Loucy (cell line): ENCODE results near the gene LRRC4.

ENCODE experiments used
- H2AFZ ChIP-seq: fragments of 200-600 bp; sonication (generic); 2 replicates; pipeline ENCODE4 v1.6.0; 2016; ENCODE audit warnings: antibody characterized with exemption, mild to moderate bottlenecking, low read length, moderate library complexity
- H3F3A ChIP-seq: fragments of 200-600 bp; 2 replicates; pipeline ENCODE4 v1.6.0; 2016; ENCODE audit warnings: antibody characterized with exemption, low read depth, mild to moderate bottlenecking
- H3K27me3 ChIP-seq: fragments of 200-600 bp; sonication (generic); 2 replicates; pipeline ENCODE4 v1.6.1; 2014; ENCODE audit warnings: low read length, mild to moderate bottlenecking; ENCODE audit not compliant: insufficient read depth, poor library complexity, severe bottlenecking
- H3K36me3 ChIP-seq: fragments of 200-600 bp; sonication (generic); 2 replicates; pipeline ENCODE4 v1.6.1; 2016; ENCODE audit warnings: low read length; ENCODE audit not compliant: insufficient read depth
- H3K4me1 ChIP-seq: fragments of 200-600 bp; sonication (generic); 2 replicates; pipeline ENCODE4 v1.5.1; 2014; ENCODE audit warnings: low read length, mild to moderate bottlenecking; ENCODE audit not compliant: insufficient read depth, poor library complexity, severe bottlenecking
- H3K4me2 ChIP-seq: fragments of 200-600 bp; sonication (generic); 2 replicates; pipeline ENCODE4 v1.6.0; 2014; ENCODE audit warnings: antibody characterized with exemption, low read length, low read depth, mild to moderate bottlenecking; ENCODE audit not compliant: poor library complexity, severe bottlenecking
- H3K4me3 ChIP-seq: fragments of 200-600 bp; sonication (generic); 2 replicates; pipeline ENCODE4 v1.5.1; 2014; ENCODE audit warnings: low read length, mild to moderate bottlenecking, mixed read lengths; ENCODE audit not compliant: poor library complexity, severe bottlenecking
- H3K79me2 ChIP-seq: fragments of 200-600 bp; sonication (generic); 2 replicates; pipeline ENCODE4 v1.6.1; 2014; ENCODE audit warnings: low read length; ENCODE audit not compliant: insufficient read depth
- H3K9ac ChIP-seq: fragments of 200-600 bp; sonication (generic); 2 replicates; pipeline ENCODE4 v1.6.0; 2014; ENCODE audit warnings: mild to moderate bottlenecking, low read depth, low read length, moderate library complexity; ENCODE audit not compliant: poor library complexity, severe bottlenecking
- H3K9me2 ChIP-seq: fragments of 200-600 bp; sonication (generic); replicated peaks from 2 replicates; pipeline ENCODE4 v1.6.1; 2016; ENCODE audit warnings: low read depth, low read length, mixed read lengths
- H3K9me3 ChIP-seq: fragments of 200-600 bp; sonication (generic); 2 replicates; pipeline ENCODE4 v1.6.1; 2014; ENCODE audit warnings: mild to moderate bottlenecking, antibody characterized with exemption, low read length, low read depth; ENCODE audit not compliant: insufficient read depth
- H4K20me1 ChIP-seq: fragments of 200-600 bp; sonication (generic); 2 replicates; pipeline ENCODE4 v1.6.0; 2014; ENCODE audit warnings: antibody characterized with exemption, low read length, mild to moderate bottlenecking; ENCODE audit not compliant: insufficient read depth, poor library complexity, severe bottlenecking
- CTCF ChIP-seq: fragments of 200-600 bp; sonication (generic); conservative IDR thresholded peaks from 2 replicates; pipeline ENCODE4 v1.5.1; 2014; ENCODE audit warnings: mild to moderate bottlenecking, antibody characterized with exemption, low read length
- EZH2phosphoT487 ChIP-seq: fragments of 200-600 bp; IDR thresholded peaks from 2 replicates; pipeline ENCODE4 v1.6.1; 2018; ENCODE audit warnings: antibody characterized with exemption, mild to moderate bottlenecking, moderate library complexity, borderline replicate concordance

The LRRC4 gene

DNA sequence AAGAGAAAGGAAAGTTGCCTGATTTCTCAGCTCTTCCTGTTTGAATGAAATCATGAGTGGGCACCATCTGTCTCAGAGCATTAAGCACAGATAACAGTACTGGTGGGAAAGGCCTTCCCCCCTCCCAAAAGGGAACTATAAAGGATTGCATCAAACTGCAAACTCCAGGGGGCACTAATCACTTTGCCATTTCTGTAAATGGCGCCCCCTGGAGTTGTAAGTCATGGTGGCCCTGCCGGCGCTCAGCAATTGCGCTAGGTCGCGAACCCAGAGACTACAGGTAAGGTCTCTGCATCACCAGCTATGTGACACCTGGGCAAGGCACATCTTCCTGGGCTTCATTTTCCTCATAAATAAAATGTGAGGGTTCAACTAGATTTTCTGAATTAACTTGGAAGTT, 11.1 kb downstream of the LRRC4 start:
- peaks cover 9% of the 10 kb centered on the region for H3K4me1 ChIP-seq
- no peaks in the 10 kb centered on the region for H3K79me2 ChIP-seq
- no peaks in the 10 kb centered on the region for H4K20me1 ChIP-seq
- TF ChIP-seq CTCF = peak; percentile 82
- TF ChIP-seq EZH2phosphoT487 = no peak
- H3K9ac ChIP-seq = no peak overlapping the region
- no peak overlapping the region for H3K4me2 ChIP-seq
- no peaks in the 10 kb centered on the region for H3K9me2 ChIP-seq
- no peaks in the 10 kb centered on the region for H3K9me3 ChIP-seq
- peaks cover 8% of the 10 kb centered on the region; the same call in 1 of the 2 replicates for H3K36me3 ChIP-seq
- H3K27me3 ChIP-seq = no peaks in the 10 kb centered on the region
- H3F3A ChIP-seq = no peaks in the 10 kb centered on the region
- H3K4me3 ChIP-seq = no peak overlapping the region
- H2AFZ ChIP-seq = no peak overlapping the region

DNA sequence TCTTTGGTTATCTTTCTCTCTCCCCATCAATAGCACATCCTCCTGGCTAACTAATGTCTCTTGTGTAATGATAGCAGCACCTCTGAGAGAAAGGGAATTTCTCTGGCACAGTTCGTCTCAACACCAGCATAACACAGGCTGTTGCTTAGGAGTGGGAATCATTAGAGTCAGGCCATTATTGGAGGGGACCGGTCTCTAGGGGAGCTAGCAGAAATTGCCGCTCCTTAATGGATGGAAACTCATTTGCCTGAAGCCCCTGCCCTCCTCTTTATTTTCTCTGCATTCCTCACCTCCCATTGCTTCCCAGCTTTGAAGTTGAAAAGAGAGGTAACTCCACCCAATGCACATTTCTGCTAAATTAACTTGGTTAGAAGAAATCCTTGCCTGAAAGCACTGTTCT, 11.9 kb downstream of the LRRC4 start:
- Histone ChIP-seq H3K4me3 (no peak overlapping the region), H4K20me1 (no peaks in the 10 kb centered on the region), H3K9me3 (no peaks in the 10 kb centered on the region), H3K4me1 (peaks cover 4% of the 10 kb centered on the region), H3F3A (no peaks in the 10 kb centered on the region), H2AFZ (no peak overlapping the region), H3K36me3 (peaks cover 10% of the 10 kb centered on the region; the same call in 1 of the 2 replicates), H3K4me2 (no peak overlapping the region), H3K27me3 (no peaks in the 10 kb centered on the region), H3K79me2 (no peaks in the 10 kb centered on the region), H3K9me2 (no peaks in the 10 kb centered on the region), H3K9ac (no peak overlapping the region)
- TF ChIP-seq CTCF = no peak
- no peak for TF ChIP-seq EZH2phosphoT487

GRCh38 chr7:128017862-128018845, 13.1 kb downstream of the LRRC4 start:
- Histone ChIP-seq H3K4me1 (peaks cover 4% of the 10 kb centered on the region), H3K4me2 (no peak overlapping the region), H3K4me3 (no peak overlapping the region), H3K79me2 (no peaks in the 10 kb centered on the region), H3K36me3 (peaks cover 16% of the 10 kb centered on the region; the same call in 1 of the 2 replicates), H3K9ac (no peak overlapping the region), H3K27me3 (no peaks in the 10 kb centered on the region), H3F3A (no peaks in the 10 kb centered on the region), H3K9me2 (no peaks in the 10 kb centered on the region), H3K9me3 (no peaks in the 10 kb centered on the region), H2AFZ (no peak overlapping the region), H4K20me1 (no peaks in the 10 kb centered on the region)
- TF ChIP-seq EZH2phosphoT487 (no peak), CTCF (no peak)
